Measurements from ENCODE around the gene MYH9. TPM values are rescaled to one million over a fixed set of nuclear protein-coding genes. Genes with fewer than 3 reads are reported as not detected.
"Not testable (repeated sequence)": the region's sequence is repeated elsewhere in the genome, so short reads cannot be mapped to it uniquely, and the experiment has no call there.

Gene MYH9
- polyA plus RNA-seq, 1 donor from 2014 or later: 7.1 TPM

DNA sequence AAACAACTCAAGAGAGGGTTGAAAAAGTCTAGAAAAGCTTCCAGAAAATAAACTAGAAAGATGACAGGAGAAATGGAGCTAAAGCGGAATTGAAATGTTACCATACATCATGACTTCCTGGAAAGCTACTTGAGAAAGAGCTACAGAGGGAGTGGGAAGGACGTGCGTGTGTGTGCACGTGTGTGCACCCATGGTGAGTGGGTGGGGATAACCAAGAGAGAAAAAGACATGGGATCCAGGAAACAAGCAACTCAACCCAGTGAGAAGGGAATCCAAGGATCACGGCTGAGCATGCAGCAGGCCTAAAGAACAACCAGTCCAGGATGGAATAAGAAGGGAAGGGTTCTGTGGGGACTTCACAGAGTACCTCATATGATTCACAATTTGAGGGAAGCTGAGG is 113.2 kb downstream of the MYH9 start:
- Histone ChIP-seq H3K9me2 (ENCODE audit: insufficient read depth, low read length) (no peaks in the 10 kb centered on the region), H3K27me3 (ENCODE audit: insufficient read depth, low read depth, low read length) (no peaks in the 10 kb centered on the region), H3K36me3 (ENCODE audit: insufficient read depth, low read length) (no peaks in the 10 kb centered on the region), H3K27ac (ENCODE audit: low read length) (no peak overlapping the region), H3K9ac (ENCODE audit: low read length) (no peak overlapping the region), H4K20me1 (ENCODE audit: insufficient read depth) (no peaks in the 10 kb centered on the region), H3K4me2 (ENCODE audit: low read length) (no peak overlapping the region), H3K79me2 (replicated peaks; ENCODE audit: insufficient read depth, low read length) (no peaks in the 10 kb centered on the region), H3K9me3 (ENCODE audit: low read length) (no peaks in the 10 kb centered on the region), H2AFZ (ENCODE audit: low read depth, low read length) (no peak overlapping the region), H3F3A (ENCODE audit: insufficient read depth, low read length, poor library complexity, severe bottlenecking) (no peaks in the 10 kb centered on the region), H3K4me3 (ENCODE audit: low read length) (no peak overlapping the region)
- TF ChIP-seq POLR2AphosphoS5 (IDR thresholded peaks at IDR 0.05): no peak
- TF ChIP-seq EZH2 (IDR thresholded peaks at IDR 0.05; ENCODE audit: borderline replicate concordance, insufficient read depth, low read length, poor library complexity, severe bottlenecking): no peak
- no peak for TF ChIP-seq RAD21 (conservative IDR thresholded peaks at IDR 0.05)
- no peak for TF ChIP-seq REST (IDR thresholded peaks at IDR 0.05; ENCODE audit: borderline replicate concordance)
- no peak for TF ChIP-seq EP300 (conservative IDR thresholded peaks at IDR 0.05; ENCODE audit: poor library complexity, severe bottlenecking)
- no peak for TF ChIP-seq TAF1 (IDR thresholded peaks at IDR 0.05; ENCODE audit: low read depth)
- no peak for TF ChIP-seq SMC3 (conservative IDR thresholded peaks at IDR 0.05; ENCODE audit: poor library complexity)
- no peak for TF ChIP-seq CTCF (IDR thresholded peaks at IDR 0.05; ENCODE audit: poor library complexity, severe bottlenecking)

- not testable (repeated sequence) for H3K9me3 ChIP-seq (ENCODE audit: low read length); H2AFZ ChIP-seq (ENCODE audit: low read depth, low read length); H3F3A ChIP-seq (ENCODE audit: insufficient read depth, low read length, poor library complexity, severe bottlenecking); H3K4me3 ChIP-seq (ENCODE audit: low read length); H3K79me2 ChIP-seq (replicated peaks; ENCODE audit: insufficient read depth, low read length); H3K36me3 ChIP-seq (ENCODE audit: insufficient read depth, low read length); H3K4me2 ChIP-seq (ENCODE audit: low read length); H4K20me1 ChIP-seq (ENCODE audit: insufficient read depth); H3K27me3 ChIP-seq (ENCODE audit: insufficient read depth, low read depth, low read length); H3K9ac ChIP-seq (ENCODE audit: low read length); H3K9me2 ChIP-seq (ENCODE audit: insufficient read depth, low read length); H3K27ac ChIP-seq (ENCODE audit: low read length)
Measured at GRCh38 chr22:36271951-36272350, 115.8 kb downstream of the MYH9 start.

DNA sequence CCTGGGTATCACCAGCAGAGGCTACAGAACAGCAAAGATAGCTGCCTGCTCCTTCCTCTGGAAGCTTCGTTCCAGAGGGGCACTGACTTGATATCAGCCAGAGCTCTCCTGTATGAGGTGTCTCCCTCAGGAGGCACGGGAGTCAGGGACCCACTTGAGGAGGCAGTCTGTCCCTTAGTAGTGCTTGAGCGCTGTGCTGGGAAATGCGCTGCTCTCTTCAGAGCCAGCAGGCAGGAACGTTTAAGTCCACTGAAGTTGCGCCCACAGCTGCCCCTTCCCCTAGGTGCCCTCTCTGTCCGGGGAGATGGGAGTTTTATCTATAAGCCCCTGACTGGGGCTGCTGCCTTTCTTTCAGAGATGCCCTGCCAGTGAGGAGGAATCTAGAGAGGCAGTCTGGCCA is 116.5 kb downstream of the MYH9 start:
- not testable (repeated sequence) for H3K36me3 ChIP-seq (ENCODE audit: insufficient read depth, low read length); H3K79me2 ChIP-seq (replicated peaks; ENCODE audit: insufficient read depth, low read length); H2AFZ ChIP-seq (ENCODE audit: low read depth, low read length); H4K20me1 ChIP-seq (ENCODE audit: insufficient read depth); H3K4me3 ChIP-seq (ENCODE audit: low read length); H3K27me3 ChIP-seq (ENCODE audit: insufficient read depth, low read depth, low read length); H3K9me3 ChIP-seq (ENCODE audit: low read length); H3F3A ChIP-seq (ENCODE audit: insufficient read depth, low read length, poor library complexity, severe bottlenecking); H3K9ac ChIP-seq (ENCODE audit: low read length); H3K27ac ChIP-seq (ENCODE audit: low read length); H3K9me2 ChIP-seq (ENCODE audit: insufficient read depth, low read length); H3K4me2 ChIP-seq (ENCODE audit: low read length)
